Stimulated activated CD8-positive, alpha-beta memory T cell treated with anti-CD3 and anti-CD28 coated beads, Interleukin-12 subunit alpha, Interleukin-12 subunit beta, amount 100 ng/mL, for 1 hour (primary cell): ENCODE data around the gene TRIM41.

Experiments used
- DNase-seq: peaks from one replicate; pipeline ENCODE4 v3.0.0-alpha.2; 2020; ENCODE audit warnings: low read depth

TRIM41 gene

DNA sequence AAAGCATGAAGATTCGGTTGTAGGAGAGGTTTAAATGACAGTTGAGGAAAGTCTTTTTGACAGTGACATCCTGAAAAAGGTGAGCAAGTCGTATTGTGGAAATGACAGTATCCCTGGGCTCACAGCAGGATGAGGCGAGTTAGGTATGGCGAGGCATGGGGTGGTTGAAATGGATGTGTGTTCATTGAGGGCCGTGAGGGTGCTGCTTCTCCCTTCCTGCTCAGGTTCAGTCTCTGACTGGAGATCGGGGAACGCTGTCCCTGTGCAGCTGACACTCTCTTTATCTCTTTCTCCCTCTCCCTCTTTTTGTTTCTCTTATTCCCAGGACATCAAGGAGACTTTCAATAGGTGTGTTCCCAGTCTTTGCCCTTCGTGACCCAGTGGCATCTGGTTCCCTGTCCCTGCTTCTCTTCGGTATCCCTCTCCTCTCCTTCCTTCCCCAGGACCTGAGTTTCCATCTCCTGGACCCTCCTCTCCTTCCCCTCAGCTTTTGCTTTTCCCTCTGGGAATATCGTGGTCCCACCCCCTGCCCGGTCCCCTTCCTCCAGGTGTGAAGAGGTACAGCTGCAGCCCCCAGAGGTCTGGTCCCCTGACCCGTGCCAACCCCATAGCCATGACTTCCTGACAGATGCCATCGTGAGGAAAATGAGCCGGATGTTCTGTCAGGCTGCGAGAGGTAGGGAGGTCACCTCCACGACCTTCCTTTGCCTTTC is 10.2 kb downstream of the TRIM41 start:
- no peak for DNase-seq

DNA sequence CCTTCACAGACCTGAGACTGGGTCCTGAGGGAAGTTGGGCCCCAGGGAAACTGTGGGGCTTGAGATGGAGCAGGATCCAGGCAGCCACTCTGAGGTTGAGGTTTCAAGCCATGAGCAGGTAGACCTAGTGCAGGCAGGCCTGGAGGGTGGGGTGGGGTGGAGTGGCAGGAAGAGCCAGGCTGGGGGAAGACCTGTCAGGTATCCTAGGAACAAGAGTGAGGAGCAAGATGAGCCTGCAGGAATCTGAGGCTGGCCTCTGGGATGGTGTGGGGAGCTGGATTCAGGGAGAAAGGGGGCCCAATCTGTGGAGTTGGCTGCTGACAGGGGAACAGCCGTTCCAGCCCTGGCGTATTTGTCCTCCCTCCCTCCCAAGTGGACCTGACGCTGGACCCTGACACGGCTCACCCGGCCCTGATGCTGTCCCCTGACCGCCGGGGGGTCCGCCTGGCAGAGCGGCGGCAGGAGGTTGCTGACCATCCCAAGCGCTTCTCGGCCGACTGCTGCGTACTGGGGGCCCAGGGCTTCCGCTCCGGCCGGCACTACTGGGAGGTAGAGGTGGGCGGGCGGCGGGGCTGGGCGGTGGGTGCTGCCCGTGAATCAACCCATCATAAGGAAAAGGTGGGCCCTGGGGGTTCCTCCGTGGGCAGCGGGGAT is 10.8 kb downstream of the TRIM41 start:
- DNase-seq, result no peak

DNA sequence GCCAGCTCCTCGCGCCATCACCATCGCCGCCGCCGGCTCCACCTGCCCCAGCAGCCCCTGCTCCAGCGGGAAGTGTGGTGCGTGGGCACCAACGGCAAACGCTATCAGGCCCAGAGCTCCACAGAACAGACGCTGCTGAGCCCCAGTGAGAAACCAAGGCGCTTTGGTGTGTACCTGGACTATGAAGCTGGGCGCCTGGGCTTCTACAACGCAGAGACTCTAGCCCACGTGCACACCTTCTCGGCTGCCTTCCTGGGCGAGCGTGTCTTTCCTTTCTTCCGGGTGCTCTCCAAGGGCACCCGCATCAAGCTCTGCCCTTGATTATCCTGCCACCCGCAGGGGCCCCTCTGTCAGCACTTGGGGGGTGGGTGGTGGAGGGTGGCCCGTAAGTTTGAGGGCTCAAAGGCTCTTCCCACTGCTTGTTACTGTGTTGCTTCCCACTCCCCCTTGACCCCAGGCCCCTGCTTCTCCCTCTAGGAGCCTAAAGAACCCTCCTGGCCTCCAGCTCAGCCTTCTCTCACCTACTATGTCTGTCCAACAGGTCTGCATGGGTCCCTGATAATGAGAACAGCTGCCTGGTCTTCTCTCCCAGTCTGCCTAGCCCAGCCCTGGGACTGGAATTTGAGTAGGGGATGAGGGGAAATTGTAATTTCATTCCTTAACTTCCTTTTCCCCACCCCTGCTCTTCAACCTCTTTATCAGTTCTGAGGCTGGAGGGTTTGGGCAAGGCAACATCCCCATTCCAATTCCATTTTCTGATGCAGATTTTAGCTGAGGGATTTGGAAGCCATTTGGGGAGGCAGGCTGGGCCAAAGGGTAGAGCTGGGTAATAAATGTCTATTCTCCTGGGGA is 11.6 kb downstream of the TRIM41 start:
- DNase-seq, result no peak

DNA sequence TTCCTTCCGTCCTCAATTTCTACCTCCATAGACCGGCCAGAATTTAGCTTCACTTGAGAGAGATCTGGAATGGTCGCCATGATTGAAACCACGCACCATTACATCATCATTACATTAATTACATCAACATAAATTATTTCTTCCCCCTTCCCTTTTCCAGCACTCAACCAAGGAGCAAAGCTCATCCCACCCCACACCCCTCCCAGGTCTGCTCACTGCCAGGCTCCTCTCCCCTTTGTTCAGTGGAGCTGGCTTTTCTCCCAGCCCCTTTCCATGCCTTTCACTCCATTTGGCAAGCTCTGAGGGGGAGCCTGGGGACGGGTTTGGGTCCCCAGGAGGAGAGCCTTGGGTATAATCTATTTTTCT is 12.2 kb downstream of the TRIM41 start:
- no peak for DNase-seq

DNA sequence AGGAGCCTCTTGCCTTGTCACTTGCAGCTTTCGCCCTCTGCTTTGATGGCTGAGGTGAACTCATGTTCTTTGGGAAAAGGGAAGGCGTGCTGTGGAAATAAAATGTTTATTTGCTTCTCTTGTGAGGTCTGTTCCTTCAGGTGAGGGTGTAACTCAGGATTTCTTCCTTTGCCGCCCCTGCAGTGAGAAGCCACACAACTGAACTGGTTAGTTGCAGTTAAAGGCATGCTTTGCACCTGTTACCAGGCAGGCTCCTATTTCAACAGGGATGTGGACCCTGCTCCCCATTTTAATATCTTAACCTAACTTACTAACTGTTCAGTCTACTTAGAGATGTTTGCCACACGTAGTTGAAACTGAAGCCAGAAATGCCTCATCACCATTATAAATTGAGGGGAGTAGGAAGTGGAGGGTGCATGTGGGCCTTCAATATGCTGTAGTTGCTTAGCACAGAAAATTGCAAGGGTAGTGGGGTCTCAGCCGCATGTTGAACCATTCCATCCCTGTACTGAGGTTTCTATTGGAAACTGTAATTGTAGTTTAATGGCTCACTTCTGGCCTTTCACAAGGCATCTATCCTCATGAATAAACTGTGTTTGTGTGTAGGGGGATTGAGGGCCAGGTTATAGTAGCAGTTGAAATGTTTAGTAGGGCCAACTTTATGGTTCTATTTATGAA is 12.7 kb downstream of the TRIM41 start:
- DNase-seq, result no peak

DNA sequence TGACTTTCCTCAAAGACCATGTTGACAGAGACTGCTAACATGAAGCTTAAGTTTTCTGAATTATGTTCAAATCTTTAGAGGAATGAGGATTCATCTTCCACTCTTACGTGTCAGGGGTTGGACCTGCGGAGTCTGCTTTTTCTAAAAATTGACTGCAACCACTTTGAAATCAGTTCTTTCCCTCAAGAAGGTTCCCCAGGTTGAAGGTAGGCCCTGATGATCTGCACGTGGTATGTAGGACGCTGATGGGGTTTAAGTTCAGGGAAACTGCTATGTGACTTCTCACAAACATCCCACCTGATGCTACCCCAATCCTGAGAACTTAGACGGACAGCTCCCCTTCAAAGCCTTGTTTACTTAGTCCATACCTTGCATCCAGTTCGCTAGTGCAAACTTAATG is 13.4 kb downstream of the TRIM41 start:
- no peak for DNase-seq

DNA sequence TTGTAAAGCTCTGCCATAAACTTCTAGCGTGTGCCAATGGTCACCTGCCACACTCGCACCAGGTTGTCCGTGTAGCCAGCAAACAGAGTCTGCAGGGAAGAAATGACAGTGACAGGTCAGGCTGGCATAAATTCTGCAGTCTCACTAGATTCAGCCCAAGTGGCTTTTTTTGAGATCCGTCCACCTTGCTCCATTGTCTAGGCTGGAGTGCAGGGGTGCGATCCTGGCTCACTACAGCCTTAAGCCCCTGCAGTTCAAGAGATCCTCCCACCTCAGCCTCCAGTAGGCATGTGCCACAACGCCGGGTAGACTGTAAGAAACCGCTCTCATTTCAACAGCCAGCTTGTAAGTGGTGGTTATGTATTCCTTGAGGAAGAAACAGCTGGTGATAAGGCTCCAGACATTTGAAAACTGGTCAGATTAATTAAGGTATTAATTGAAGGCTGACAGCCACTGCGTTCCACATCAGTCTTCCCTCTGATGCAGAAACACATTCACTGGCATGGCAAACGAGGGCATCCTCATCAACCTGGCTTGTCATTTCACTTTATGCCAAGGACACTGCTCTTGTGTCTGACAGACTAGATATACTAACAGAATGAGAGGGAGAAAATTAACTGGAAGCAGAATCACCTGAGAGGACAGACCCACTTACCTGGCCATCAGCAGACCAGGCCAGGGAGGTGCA is 14.0 kb downstream of the TRIM41 start:
- no peak for DNase-seq

DNA sequence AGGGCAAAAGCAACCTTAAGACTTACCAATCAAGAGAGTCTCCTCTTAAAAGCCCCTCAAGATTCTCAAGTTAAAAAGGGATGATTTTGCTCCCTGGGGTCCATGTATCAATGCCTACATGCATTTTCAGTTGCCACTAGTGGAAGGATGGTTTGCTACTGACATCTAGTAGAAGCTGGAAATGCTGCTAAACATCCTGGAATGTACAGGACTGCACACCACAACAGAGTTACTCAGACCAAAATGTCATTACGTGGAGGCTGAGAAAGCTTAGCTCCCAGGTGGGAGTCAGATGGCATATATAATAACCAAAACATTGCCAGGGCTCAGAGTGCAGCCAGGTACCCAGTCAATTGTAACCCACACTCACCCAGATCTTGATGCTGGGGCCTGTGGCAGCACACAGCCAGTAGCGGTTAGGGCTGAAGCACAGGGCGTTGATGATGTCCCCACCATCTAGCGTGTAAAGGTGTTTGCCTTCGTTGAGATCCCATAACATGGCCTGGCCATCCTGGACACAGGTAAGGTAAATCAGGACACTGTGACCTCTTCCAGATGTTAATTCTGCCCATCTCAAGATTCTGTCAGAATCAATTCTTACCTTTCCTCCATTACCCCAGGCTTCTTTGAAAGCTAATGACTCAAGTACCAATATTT is 14.8 kb downstream of the TRIM41 start:
- DNase-seq, result no peak

DNA sequence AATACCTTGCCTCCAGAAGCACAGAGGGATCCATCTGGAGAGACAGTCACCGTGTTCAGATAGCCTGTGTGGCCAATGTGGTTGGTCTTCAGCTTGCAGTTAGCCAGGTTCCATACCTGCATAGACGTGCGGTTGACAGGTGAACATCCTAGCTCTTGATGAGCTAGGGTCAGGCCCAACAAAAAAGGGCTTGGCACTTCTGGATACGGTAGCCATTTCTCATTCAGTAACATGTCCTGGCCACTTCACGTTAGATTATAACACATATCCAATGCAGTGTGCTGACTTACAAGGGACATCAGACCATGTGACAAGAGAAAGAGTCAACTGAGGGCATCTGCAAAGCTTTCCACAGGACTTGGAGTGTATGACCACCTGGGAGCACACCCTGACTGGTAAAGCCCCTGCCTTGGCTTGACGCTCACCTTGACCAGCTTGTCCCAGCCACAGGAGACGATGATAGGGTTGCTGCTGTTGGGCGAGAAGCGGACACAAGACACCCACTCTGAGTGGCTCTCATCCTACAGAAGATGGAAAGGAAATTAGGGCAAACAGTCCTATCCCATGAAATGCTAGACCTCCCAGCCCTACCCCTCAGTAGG is 16.1 kb downstream of the TRIM41 start:
- DNase-seq, result no peak

DNA sequence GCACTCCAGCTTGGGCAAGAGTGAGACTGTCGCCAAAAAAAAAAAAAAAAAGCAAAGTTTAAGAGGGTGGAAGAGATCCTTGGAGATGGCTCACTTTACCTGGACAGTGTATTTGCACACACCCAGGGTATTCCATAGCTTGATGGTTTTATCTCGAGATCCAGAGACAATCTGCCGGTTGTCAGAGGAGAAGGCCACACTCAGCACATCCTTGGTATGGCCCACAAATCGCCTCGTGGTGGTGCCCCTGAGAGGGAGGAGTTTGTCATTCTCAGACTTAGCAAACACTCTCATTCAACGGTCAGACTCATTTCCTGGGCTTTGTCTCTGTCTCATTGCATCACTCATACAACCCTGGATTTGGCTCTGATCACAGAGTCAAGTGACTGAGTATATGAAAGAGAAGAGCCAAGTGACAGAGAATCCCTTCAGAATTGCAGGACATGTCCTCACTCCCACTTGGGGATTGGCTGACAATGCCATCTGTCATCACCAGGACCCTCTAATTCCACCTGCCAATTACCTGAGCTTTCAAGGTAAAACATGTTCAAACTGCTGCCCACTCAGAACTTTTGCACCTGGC is 18.4 kb downstream of the TRIM41 start:
- no peak for DNase-seq

DNA sequence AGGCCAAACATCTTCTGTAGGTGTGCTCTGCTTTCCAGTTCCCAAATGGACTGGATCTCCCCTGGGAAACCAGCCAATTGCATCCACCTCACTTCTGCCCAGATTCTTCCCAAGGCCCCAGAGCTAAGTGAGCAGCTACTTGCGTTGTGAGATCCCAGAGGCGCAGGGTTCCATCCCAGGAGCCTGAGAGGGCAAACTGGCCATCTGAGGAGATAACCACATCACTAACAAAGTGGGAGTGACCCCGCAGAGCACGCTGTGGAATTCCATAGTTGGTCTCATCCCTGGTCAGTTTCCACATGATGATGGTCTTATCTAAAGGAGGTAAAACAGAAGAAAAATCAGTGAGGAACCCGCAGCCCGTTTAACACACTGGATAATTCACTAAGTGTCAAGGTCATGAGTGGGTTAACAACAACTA is 19.0 kb downstream of the TRIM41 start:
- DNase-seq, result no peak

DNA sequence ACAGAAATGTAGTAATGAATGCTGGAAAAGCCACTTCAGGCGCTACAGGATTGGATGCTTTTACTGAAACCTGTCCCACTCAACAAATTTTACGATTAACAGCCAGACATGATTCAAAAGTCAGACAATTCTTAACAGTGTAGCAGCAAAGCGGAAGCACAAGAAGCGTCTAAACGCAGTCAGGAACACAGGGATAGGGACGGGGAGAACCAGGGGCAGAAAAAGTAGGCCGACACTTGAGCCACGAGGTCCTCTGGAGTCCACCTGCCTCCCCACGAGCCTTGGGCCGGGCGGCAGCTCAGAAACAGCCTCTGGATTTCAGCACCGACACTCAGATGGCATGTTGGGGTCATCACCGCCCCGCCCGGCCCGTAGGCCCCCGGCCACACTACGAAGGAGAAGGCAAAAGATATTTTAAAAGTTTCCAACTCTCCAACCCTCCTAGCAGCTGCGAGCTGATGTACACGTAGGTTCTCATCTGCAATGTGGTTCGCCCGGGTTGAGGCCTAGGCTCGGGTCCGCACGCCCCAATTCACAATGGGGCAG is 20.0 kb downstream of the TRIM41 start:
- DNase-seq, result no peak

DNA sequence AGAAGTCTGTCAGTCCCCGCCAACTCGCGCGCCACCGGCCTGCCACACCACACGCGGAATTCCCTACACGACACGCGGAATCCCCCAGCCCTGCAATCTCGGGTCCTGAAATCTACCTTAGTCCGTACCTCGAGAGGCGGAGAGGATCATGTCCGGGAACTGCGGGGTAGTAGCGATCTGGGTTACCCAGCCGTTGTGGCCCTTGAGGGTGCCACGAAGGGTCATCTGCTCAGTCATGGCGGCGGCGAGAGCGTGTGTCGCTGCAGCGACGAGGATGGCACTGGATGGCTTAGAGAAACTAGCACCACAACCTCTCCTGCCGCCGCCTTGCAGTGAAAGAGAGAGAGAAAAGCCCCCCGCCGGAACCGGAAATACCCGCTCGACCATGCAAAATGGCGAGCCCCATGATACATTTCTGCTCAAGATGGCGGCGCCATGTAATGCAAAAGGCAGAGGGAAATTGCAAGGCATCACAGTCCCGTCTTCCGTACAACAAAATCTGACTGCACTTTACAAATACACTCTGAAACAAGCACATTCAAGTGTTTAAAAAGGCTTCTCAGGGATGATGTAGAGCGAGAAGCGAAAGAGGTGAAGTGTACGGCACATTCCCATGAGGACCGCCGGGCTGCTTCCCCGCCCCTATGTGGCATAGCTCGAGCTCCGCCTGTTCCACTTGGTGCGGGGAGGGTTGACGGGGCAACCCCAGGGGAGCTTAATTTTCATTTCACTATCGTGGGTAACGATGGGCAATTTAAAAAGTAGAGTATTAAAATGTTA is 20.7 kb downstream of the TRIM41 start, which contains the start of gene RACK1:
RACK1 (minus strand) TSS at position 343 of the 780 bp plus-strand sequence; CDS start at position 237, 106 bp downstream.
- DNase-seq, result peak; percentile 86

DNA sequence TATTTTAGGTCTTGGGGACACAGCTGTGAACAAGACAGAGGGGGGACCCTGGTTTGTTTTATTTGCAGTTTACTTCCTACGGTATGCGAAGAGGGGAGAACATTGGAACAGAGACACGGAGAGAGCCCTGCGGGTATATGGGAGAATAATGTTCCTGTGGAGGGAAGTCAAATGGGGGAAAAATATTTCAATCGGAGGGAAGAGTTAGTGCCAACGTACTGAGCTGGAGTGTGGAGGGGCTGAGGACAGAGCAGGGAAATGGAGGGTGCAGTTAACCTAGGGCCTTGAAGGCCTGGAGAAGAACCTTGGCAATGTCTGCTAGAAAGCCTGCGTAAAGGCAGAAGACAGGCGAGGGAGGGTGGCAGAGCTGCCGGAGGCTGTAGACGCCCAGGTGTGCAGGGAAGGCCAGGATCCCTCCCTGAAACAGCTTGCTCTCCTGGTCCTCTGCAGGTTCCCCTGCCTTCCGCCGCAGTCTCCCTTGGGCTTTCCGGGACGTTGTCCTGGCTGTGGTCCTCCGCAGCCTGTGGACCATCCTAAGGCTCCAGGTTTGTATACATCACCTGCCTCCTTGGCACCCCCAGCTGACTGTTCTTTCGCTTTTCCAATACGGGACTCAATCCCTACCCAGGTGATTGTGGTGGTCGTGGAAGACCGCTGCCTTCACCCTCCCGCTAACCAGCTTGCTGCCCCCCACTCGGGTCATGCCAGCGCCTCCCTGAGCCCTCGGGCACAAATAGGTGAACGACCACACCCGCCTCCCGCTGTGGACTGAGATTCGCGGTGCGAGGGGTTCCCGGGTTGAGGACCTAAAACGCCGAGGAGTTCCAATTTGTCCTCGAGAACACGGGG is 22.6 kb downstream of the TRIM41 start:
- DNase-seq, result no peak

DNA sequence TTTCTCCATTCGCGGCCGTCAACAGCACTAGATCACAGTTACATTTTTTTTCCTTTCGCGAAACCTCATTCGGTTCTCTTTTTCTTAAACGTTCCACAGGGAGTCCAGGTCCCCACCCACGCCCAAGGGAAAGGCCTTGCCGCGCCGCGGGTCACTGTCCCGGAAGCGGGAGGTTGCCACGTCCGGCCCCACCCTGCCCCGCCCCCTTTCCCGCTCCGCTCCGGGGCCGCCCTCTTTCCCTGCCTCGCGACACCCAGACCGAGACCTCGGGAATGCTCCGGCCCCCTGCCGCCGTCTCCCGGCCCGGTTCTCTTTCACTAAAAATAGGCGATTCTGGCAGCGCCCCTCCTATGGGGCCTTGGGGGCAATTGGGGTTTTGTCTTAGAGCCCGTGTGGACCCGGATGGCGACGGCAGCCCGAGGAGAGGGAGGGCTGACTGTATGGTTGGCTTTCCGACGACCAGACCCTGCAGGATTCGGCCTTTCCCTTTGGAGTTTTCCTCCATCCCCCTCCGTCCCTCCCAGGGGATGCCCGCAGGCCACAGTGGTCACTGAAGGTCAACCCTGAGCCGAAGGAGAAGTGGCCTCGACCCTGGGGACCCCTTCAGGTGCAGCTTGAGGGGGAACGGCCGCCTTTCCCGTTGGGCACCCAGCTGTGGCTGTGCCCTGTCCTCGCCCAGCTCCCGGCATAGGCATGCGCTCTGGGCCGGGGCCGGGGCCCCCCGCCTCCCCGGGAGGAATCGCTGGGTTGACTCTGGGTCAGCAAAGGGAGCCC is 23.4 kb downstream of the TRIM41 start:
- peak; percentile 59 for DNase-seq

DNA sequence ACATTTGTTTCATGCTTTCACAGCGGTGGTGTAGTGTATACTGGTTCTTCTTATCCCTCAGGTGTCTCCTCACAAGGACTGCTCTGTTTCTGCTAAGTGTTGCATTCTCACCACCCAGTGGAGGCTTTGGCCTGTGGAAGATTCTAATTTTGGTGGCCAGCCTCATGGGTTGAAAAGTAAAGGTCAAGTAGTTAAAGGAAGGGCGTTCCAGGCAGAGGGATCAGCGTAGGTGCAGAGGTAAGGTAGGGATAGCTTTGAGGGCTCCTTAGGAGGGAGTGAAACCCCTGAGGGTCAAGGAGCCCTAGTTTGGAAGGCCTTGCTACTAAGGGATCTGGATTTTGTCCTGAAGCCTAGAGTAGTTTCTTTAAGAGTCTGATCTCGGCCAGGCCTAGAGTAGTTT is 25.2 kb downstream of the TRIM41 start:
- DNase-seq, result no peak

DNA sequence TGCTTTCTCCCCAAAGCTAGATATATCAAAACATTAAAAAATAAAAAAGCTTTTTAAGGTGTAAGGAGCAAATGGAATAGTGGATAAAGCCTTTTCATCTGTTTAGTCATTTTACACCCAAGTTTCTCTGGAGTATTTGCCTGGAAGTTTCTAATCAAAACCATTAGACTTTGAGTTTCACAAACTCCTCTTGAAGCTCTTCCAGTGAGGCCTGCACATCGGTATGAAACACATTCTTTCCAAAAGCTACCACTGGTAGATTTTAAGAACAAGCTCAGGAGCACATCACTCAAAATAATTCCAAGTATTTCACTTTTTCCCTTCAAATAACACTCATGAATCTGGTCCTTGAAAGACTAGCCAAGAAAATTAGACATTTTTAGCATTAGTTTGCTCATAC is 32.2 kb downstream of the TRIM41 start:
- no peak for DNase-seq
